HepG2 (cell line): Measurements from ENCODE around the gene DST. TPM values are rescaled to one million over a fixed set of nuclear protein-coding genes. Genes with fewer than 3 reads are reported as not detected.
A peak's percentile ranks its signal among the peaks of the same experiment; 100 is the strongest.

ENCODE experiments used
- ATAC-seq: fragments of 200-7000 bp; cut with Tn5 transposase; 3 replicates; pipeline ENCODE4 v1.9.1; 2020; ENCODE audit warnings: mild to moderate bottlenecking, moderate library complexity
- BruUV-seq: library from RNA; stranded (reverse); fragments of 400-500 nt; replicated peaks from 2 replicates; lab custom pipeline; 2021; lab: Mats Ljungman, UMichigan
- CTCF ChIA-PET: fragments of 300-600 bp; formaldehyde crosslinking; extraction: SDS; loops from one replicate; lab custom pipeline; 2021; ENCODE audit warnings: low total read pairs, inconsistent platforms, low intra/inter-chr PET ratio; lab: Yijun Ruan, JAX
- POLR2A ChIA-PET: fragments of 350-600 bp; sonication (Branson Sonifier 250); formaldehyde crosslinking; loops from one replicate; lab custom pipeline; 2020; ENCODE audit warnings: antibody characterized with exemption, inconsistent platforms; lab: Yijun Ruan, JAX
- DNase-seq: peaks from one replicate; pipeline ENCODE4 v3.0.0-alpha.2; 2015; ENCODE audit warnings: low spot score
- FAIRE-seq: peaks from 3 replicates; lab custom pipeline; 2011; peaks lifted over from hg19 to GRCh38; lab: Jason Lieb, UNC
- H2AFZ ChIP-seq: one replicate; pipeline ENCODE4 v1.6.1; 2011; ENCODE audit warnings: low read length, inconsistent platforms
- H3K27ac ChIP-seq: fragments of 300-600 bp; 3 replicates; pipeline ENCODE4 v1.8.0; 2011; ENCODE audit warnings: mixed run types, mild to moderate bottlenecking, mixed read lengths, low read length, inconsistent platforms; ENCODE audit not compliant: insufficient read depth; ENCODE audit errors: extremely low read length
- H3K27me3 ChIP-seq, 2 experiments: fragments of 200-600 bp in 1 of 2; 2 replicates in 1 of 2; 3 replicates in 1 of 2; pipeline versions ENCODE4 v1.6.0 to v1.8.0; 2011; ENCODE audit warnings: low read length in 2 of 2, mild to moderate bottlenecking in 2 of 2, moderate library complexity in 2 of 2, inconsistent platforms in 1 of 2; ENCODE audit not compliant: insufficient read depth in 2 of 2, control insufficient read depth in 1 of 2
- H3K36me3 ChIP-seq, 2 experiments: fragments of 200-600 bp in 1 of 2; replicated peaks in 1 of 2; 2 replicates in 1 of 2; 3 replicates in 1 of 2; pipeline versions ENCODE4 v1.5.1 to v1.8.0; 2011; ENCODE audit warnings: low read length in 2 of 2, inconsistent platforms in 1 of 2; ENCODE audit not compliant: insufficient read depth in 2 of 2, control insufficient read depth in 1 of 2
- H3K4me1 ChIP-seq: 2 replicates; pipeline ENCODE4 v1.5.1; 2012; ENCODE audit warnings: low read length, inconsistent platforms; ENCODE audit not compliant: insufficient read depth
- H3K4me2 ChIP-seq: 2 replicates; pipeline ENCODE4 v1.6.0; 2011; ENCODE audit warnings: low read depth, low read length, inconsistent platforms
- H3K4me3 ChIP-seq, 3 experiments: fragments of 200-600 bp in 1 of 3; sonication (generic), shearing (Covaris generic) in 1 of 3; replicated peaks in 1 of 3; 2 replicates each; pipeline ENCODE4 v1.5.1; 2011 to 2016; ENCODE audit warnings: low read length in 3 of 3, inconsistent platforms in 2 of 3, low read depth in 2 of 3, mild to moderate bottlenecking in 2 of 3, control low read depth in 1 of 3, mixed read lengths in 1 of 3; ENCODE audit not compliant: insufficient read depth in 1 of 3
- H3K79me2 ChIP-seq: one replicate; pipeline ENCODE4 v1.6.1; 2011; ENCODE audit warnings: low read length, inconsistent platforms; ENCODE audit not compliant: insufficient read depth
- H3K9ac ChIP-seq: 2 replicates; pipeline ENCODE4 v1.6.0; 2011; ENCODE audit warnings: mild to moderate bottlenecking, low read depth, low read length, inconsistent platforms; ENCODE audit not compliant: insufficient read depth
- H3K9me3 ChIP-seq: 2 replicates; pipeline ENCODE4 v1.5.1; 2012; ENCODE audit warnings: mild to moderate bottlenecking, low read length
- H4K20me1 ChIP-seq: 2 replicates; pipeline ENCODE4 v1.6.0; 2011; ENCODE audit warnings: inconsistent platforms, mild to moderate bottlenecking, low read length, moderate library complexity; ENCODE audit not compliant: insufficient read depth
- ATF3 ChIP-seq: sonication (generic); formaldehyde crosslinking; IDR thresholded peaks from 2 replicates; pipeline ENCODE4 v1.4.0; 2020; ENCODE audit warnings: missing genetic modification reagents
- ATF7-NPFF ChIP-seq: sonication (generic); formaldehyde crosslinking; IDR thresholded peaks from 2 replicates; pipeline ENCODE4 v1.8.1; 2023; ENCODE audit warnings: mild to moderate bottlenecking, low read depth, missing genetic modification reagents, moderate library complexity
- CENPBD1 ChIP-seq: sonication (generic); formaldehyde crosslinking; IDR thresholded peaks from 2 replicates; pipeline ENCODE4 v1.8.0; 2022; ENCODE audit warnings: missing genetic modification reagents, low read depth, mild to moderate bottlenecking, borderline replicate concordance
- GABPB1 ChIP-seq: IDR thresholded peaks from 2 replicates; pipeline ENCODE4 v1.6.1; 2016; ENCODE audit warnings: mild to moderate bottlenecking, missing genetic modification reagents, moderate library complexity, missing compliant biosample characterization
- HDAC6 ChIP-seq: fragments of 200-600 bp; sonication (generic); IDR thresholded peaks from 2 replicates; pipeline ENCODE4 v1.7.0; 2017; ENCODE audit warnings: mild to moderate bottlenecking, antibody characterized with exemption, low read length, low read depth
- HOXA3 ChIP-seq: sonication (generic); formaldehyde crosslinking; IDR thresholded peaks from 2 replicates; pipeline ENCODE4 v1.5.0; 2020; ENCODE audit warnings: missing genetic modification reagents
- JUNB ChIP-seq: sonication (generic); formaldehyde crosslinking; IDR thresholded peaks from 2 replicates; pipeline ENCODE4 v1.8.0; 2022; ENCODE audit warnings: missing genetic modification reagents, mild to moderate bottlenecking, borderline replicate concordance
- PHF20 ChIP-seq: sonication (generic); formaldehyde crosslinking; IDR thresholded peaks from 2 replicates; pipeline ENCODE4 v1.5.0; 2020; ENCODE audit warnings: mild to moderate bottlenecking, missing genetic modification reagents
- RCOR2 ChIP-seq: IDR thresholded peaks from 2 replicates; pipeline ENCODE4 v1.6.1; 2016; ENCODE audit warnings: missing biosample characterization, missing genetic modification reagents
- RERE ChIP-seq: IDR thresholded peaks from 2 replicates; pipeline ENCODE4 v1.6.1; 2016; ENCODE audit warnings: low read depth, missing genetic modification reagents, missing compliant biosample characterization
- SP1 ChIP-seq, 2 experiments: fragments of 450-650 bp in 1 of 2; sonication (generic) in 1 of 2; formaldehyde crosslinking in 1 of 2; IDR thresholded peaks; 2 replicates each; pipeline versions ENCODE4 v1.4.0 to v1.6.1; 2016 to 2020; ENCODE audit warnings: missing genetic modification reagents in 1 of 2
- TEAD2 ChIP-seq: sonication (generic); formaldehyde crosslinking; IDR thresholded peaks from 2 replicates; pipeline ENCODE4 v1.9.0; 2021; ENCODE audit warnings: missing genetic modification reagents
- ZNF10 ChIP-seq: sonication (generic); formaldehyde crosslinking; IDR thresholded peaks from 2 replicates; pipeline ENCODE4 v1.4.0; 2020; ENCODE audit warnings: mild to moderate bottlenecking, low read depth, missing genetic modification reagents, borderline replicate concordance
- ZNF597 ChIP-seq: sonication (generic); formaldehyde crosslinking; IDR thresholded peaks from 2 replicates; pipeline ENCODE4 v1.5.0; 2020; ENCODE audit warnings: missing genetic modification reagents
- ZNF891 ChIP-seq: sonication (generic); formaldehyde crosslinking; IDR thresholded peaks from 2 replicates; pipeline ENCODE4 v1.5.0; 2020; ENCODE audit warnings: mild to moderate bottlenecking, missing genetic modification reagents
- WGBS: methylation state at CpG from one replicate; pipeline ENCODE4 v1.1.6; 2017; ENCODE audit warnings: low lambda C conversion rate; 5-methylcytosine and 5-hydroxymethylcytosine counted together
- in situ Hi-C: cut with HindIII; loops from 2 replicates; pipeline ENCODE4 v1.10.0; 2017; ENCODE audit warnings: low pct_unique_long_range_greater_than_20kb; ENCODE audit not compliant: extremely low pct_ligation_motif_present
- intact Hi-C: fragments of 100-400 bp; cut with micrococcal nuclease; formaldehyde crosslinking; loops from one replicate; pipeline ENCODE4 v1.10.0; 2022; ENCODE audit not compliant: unreplicated experiment
- polyA plus RNA-seq, 8 experiments: library from polyadenylated mRNA; depleted of rRNA in 3 of 8; stranded (reverse) in 7 of 8; unstranded in 1 of 8; fragments of >200 nt; fragmentation: Illumina TruSeq in 4 of 8; extraction: Trizol in 4 of 8; gene quantifications; 2 replicates each; pipeline versions ENCODE4 v1.2.1 to v1.2.3, GENCODE V29; 2011 to 2016; ENCODE audit warnings: low read depth in 4 of 8, missing spikeins in 1 of 8, mixed read lengths in 1 of 8; ENCODE audit not compliant: insufficient read depth in 1 of 8
- total RNA-seq, 5 experiments: library from RNA; depleted of rRNA; stranded (reverse); fragments of >200 nt; fragmentation: Illumina TruSeq; extraction: Trizol; gene quantifications; 2 replicates each; pipeline ENCODE4 v1.2.3, GENCODE V29; 2016; ENCODE audit warnings: low read depth in 1 of 5

Gene DST
- total and polyA plus RNA-seq, 2 of the 13 experiments (the other 11 are each of a cell fraction or from before 2014, with no cell fraction given): 64.4 to 89.0 TPM

- TF ChIP-seq RERE (CRISPR knock-in tag): no peak
Observed at GRCh38 chr6:56511591-56511990, 131.1 kb downstream of the DST start (continued).

- no peaks in the 10 kb centered on the region for H4K20me1 ChIP-seq
- DNase-seq: peak; percentile 78
- peaks cover 48% of the 10 kb centered on the region for H3K4me1 ChIP-seq
- H3K27me3 ChIP-seq: no peaks in the 10 kb centered on the region
- in situ Hi-C loops (no loop called here), intact Hi-C loops (loop anchor here (2.0 kb wide), 2 partner anchors 28 to 32 kb away; no protein-coding TSS in a partner anchor)
- no peaks in the 10 kb centered on the region for H3K79me2 ChIP-seq
- H3K9me3 ChIP-seq: no peaks in the 10 kb centered on the region
- no peak overlapping the region for H3K4me3 ChIP-seq
- ChIA-PET POLR2A (interaction anchor here (0.6 to 2.3 kb wide), 3 partner anchors 10 to 55 kb away, joined by 4 to 18 read pairs (median 7); no protein-coding TSS in a partner anchor), CTCF (no interaction called here)
- no TSS peak for BruUV-seq
- ATAC-seq: peak; percentile 90
- peaks cover 14 to 35% of the 10 kb centered on the region in 2 experiments for H3K36me3 ChIP-seq
- 23% methylated on average over 3 of the region's 3 CpGs for WGBS
- H3K4me2 ChIP-seq: peak overlapping the region; percentile 18
- no peak overlapping the region for H3K9ac ChIP-seq
- H3K27ac ChIP-seq: peak overlapping the region; percentile 28
- H2AFZ ChIP-seq: no peak overlapping the region
- FAIRE-seq: peak; percentile 72
- TF ChIP-seq ZNF10 (CRISPR knock-in tag): no peak
- no peak for TF ChIP-seq ZNF597 (CRISPR knock-in tag)
- TF ChIP-seq ZNF891: no peak
- TF ChIP-seq HOXA3 (CRISPR knock-in tag): no peak
- TF ChIP-seq PHF20: no peak
- no peak for TF ChIP-seq HDAC6
- no peak for TF ChIP-seq ATF7-NPFF (CRISPR knock-in tag)
- no peak for TF ChIP-seq CENPBD1 (CRISPR knock-in tag)
- no peak for TF ChIP-seq SP1 (IDR thresholded peaks at IDR 0.05)
- TF ChIP-seq SP1 (CRISPR knock-in tag; IDR thresholded peaks at IDR 0.05): no peak
- no peak for TF ChIP-seq RCOR2 (CRISPR knock-in tag)
- no peak for TF ChIP-seq ATF3 (CRISPR knock-in tag)
- no peak for TF ChIP-seq TEAD2 (CRISPR knock-in tag)
- no peak for TF ChIP-seq JUNB (CRISPR knock-in tag)
- no peak for TF ChIP-seq GABPB1
Observed at GRCh38 chr6:56510984-56511531, 131.6 kb downstream of the DST start.
